Liver (tissue), 9 donors: ENCODE data around the gene PANK2. TPM values are rescaled to one million over a fixed set of nuclear protein-coding genes. Genes with fewer than 3 reads are reported as not detected.

Experiments
- DNase-seq: peaks from one replicate; pipeline ENCODE4 v3.0.0-alpha.2; 2017; ENCODE audit warnings: low spot score
- H3K27ac ChIP-seq, 2 donors: one replicate each; pipeline ENCODE4 v1.7.0; 2013; ENCODE audit warnings: inconsistent platforms in 2 of 2, low read length in 2 of 2, control low read depth in 1 of 2, low read depth in 1 of 2, mild to moderate bottlenecking in 1 of 2
- H3K27me3 ChIP-seq, 4 donors: one replicate each; pipeline versions ENCODE4 v1.6.1 to v1.7.0; 2013; ENCODE audit warnings: low read length in 3 of 4, inconsistent platforms in 1 of 4, mild to moderate bottlenecking in 1 of 4, moderate library complexity in 1 of 4; ENCODE audit not compliant: control insufficient read depth in 4 of 4, insufficient read depth in 4 of 4
- H3K36me3 ChIP-seq, 4 donors: one replicate each; pipeline versions ENCODE4 v1.6.1 to v1.7.0; 2013; ENCODE audit warnings: low read length in 3 of 4, mild to moderate bottlenecking in 3 of 4, low read depth in 1 of 4, moderate library complexity in 1 of 4; ENCODE audit not compliant: control insufficient read depth in 4 of 4, insufficient read depth in 3 of 4
- H3K4me1 ChIP-seq, 4 donors: one replicate each; pipeline versions ENCODE4 v1.6.1 to v1.7.0; 2013; ENCODE audit warnings: low read length in 3 of 4, mild to moderate bottlenecking in 3 of 4, moderate library complexity in 1 of 4; ENCODE audit not compliant: control insufficient read depth in 4 of 4, insufficient read depth in 4 of 4
- H3K4me3 ChIP-seq, 3 donors: one replicate each; pipeline versions ENCODE4 v1.6.1 to v1.7.0; 2013; ENCODE audit warnings: low read length in 3 of 3, control low read depth in 1 of 3, low read depth in 1 of 3, mild to moderate bottlenecking in 1 of 3
- H3K9ac ChIP-seq, 2 donors: one replicate each; pipeline ENCODE4 v1.7.0; 2013; ENCODE audit warnings: low read length in 2 of 2, mild to moderate bottlenecking in 2 of 2, moderate library complexity in 2 of 2, control low read depth in 1 of 2, low read depth in 1 of 2
- H3K9me3 ChIP-seq, 4 donors: one replicate each; pipeline versions ENCODE4 v1.6.1 to v1.7.0; 2013; ENCODE audit warnings: low read length in 3 of 4; ENCODE audit not compliant: control insufficient read depth in 4 of 4
- FOXA2 ChIP-seq: IDR thresholded peaks from 2 replicates; pipeline ENCODE4 v1.6.1; 2016; ENCODE audit warnings: antibody characterized with exemption
- HNF4A ChIP-seq, 2 donors: conservative IDR thresholded peaks; 2 replicates each; pipeline ENCODE4 v1.6.1; 2016; ENCODE audit warnings: antibody characterized with exemption in 2 of 2, mild to moderate bottlenecking in 2 of 2
- NR2F2 ChIP-seq: IDR thresholded peaks from 2 replicates; pipeline ENCODE4 v1.6.1; 2016; ENCODE audit warnings: antibody characterized with exemption
- RAD21 ChIP-seq, 2 donors: IDR thresholded peaks; 2 replicates each; pipeline ENCODE4 v1.6.1; 2016; ENCODE audit warnings: antibody characterized with exemption in 2 of 2, mild to moderate bottlenecking in 2 of 2
- REST ChIP-seq: IDR thresholded peaks from 2 replicates; pipeline ENCODE4 v1.6.1; 2016; ENCODE audit warnings: antibody characterized with exemption, mild to moderate bottlenecking
- SP1 ChIP-seq: IDR thresholded peaks from 2 replicates; pipeline ENCODE4 v1.6.1; 2018; ENCODE audit warnings: antibody characterized with exemption, mild to moderate bottlenecking
- TAF1 ChIP-seq: conservative IDR thresholded peaks from 2 replicates; pipeline ENCODE4 v1.6.1; 2016; ENCODE audit warnings: antibody characterized with exemption, mild to moderate bottlenecking
- YY1 ChIP-seq: IDR thresholded peaks from 2 replicates; pipeline ENCODE4 v1.6.1; 2016; ENCODE audit warnings: antibody characterized with exemption, mild to moderate bottlenecking
- ZBTB33 ChIP-seq: IDR thresholded peaks from 2 replicates; pipeline ENCODE4 v1.6.1; 2016; ENCODE audit warnings: antibody characterized with exemption
- WGBS: extraction: QIAGEN DNeasy Blood & Tissue Kit; methylation state at CpG from one replicate; pipeline ENCODE4 v1.1.7; 2013; 5-methylcytosine and 5-hydroxymethylcytosine counted together
- polyA plus RNA-seq, 2 donors: library from polyadenylated mRNA; stranded (reverse) in 1 of 2; unstranded in 1 of 2; fragments of 200-250 nt in 1 of 2; fragments of >200 nt in 1 of 2; fragmentation: Nextera tagmentation in 1 of 2; extraction: Ambion mirVana in 1 of 2; gene quantifications; one replicate each; pipeline versions ENCODE4 v1.2.1 to v1.2.3, GENCODE V29; 2013 to 2015
- total RNA-seq, 2 donors: library from RNA; depleted of rRNA; stranded (reverse); fragments of >200 nt; gene quantifications; one replicate each; pipeline ENCODE4 v1.2.3, GENCODE V29; 2014
- donor health status: healthy.
- donor health status: healthy.
- donor health status: healthy.
- donor health status: healthy.
- donor health status: healthy.

The PANK2 gene
- total and polyA plus RNA-seq, 4 donors, result 10.6 to 27.7 (median 15.9) TPM

GRCh38 chr20:3871550-3872265 lies 17.5 kb upstream of the PANK2 start (continued):
- no peak for TF ChIP-seq REST

- Histone ChIP-seq H3K9ac (no peak overlapping the region), H3K4me3 (no peak overlapping the region), H3K36me3 (peaks cover 0 to 28% (median 10%) of the 10 kb centered on the region in 4 donors), H3K9me3 (no peaks in the 10 kb centered on the region), H3K27me3 (no peaks in the 10 kb centered on the region), H3K4me1 (no peaks in the 10 kb centered on the region), H3K27ac (no peak overlapping the region)
- TF ChIP-seq RAD21 (IDR thresholded peaks at IDR 0.05), result no peak
- TF ChIP-seq REST, result no peak
- TF ChIP-seq YY1, result no peak
- TF ChIP-seq SP1, result no peak
- TF ChIP-seq NR2F2, result no peak
- no peak for TF ChIP-seq HNF4A (conservative IDR thresholded peaks at IDR 0.05)
- TF ChIP-seq FOXA2, result no peak
- TF ChIP-seq ZBTB33, result no peak
- 97% methylated on average over 5 of the region's 5 CpGs for WGBS
- DNase-seq, result no peak
Measured at GRCh38 chr20:3873507-3873906, 15.7 kb upstream of the PANK2 start.

- no peaks in the 10 kb centered on the region for H3K27me3 ChIP-seq
- no peak overlapping the region for H3K4me3 ChIP-seq
- H3K4me1 ChIP-seq, result no peaks in the 10 kb centered on the region
- TF ChIP-seq REST, result no peak
- no peak for TF ChIP-seq FOXA2
- no peak for TF ChIP-seq TAF1
- TF ChIP-seq NR2F2, result peak; percentile 82
- no peak for TF ChIP-seq HNF4A (conservative IDR thresholded peaks at IDR 0.05)
- peaks cover 0 to 28% (median 10%) of the 10 kb centered on the region in 4 donors for H3K36me3 ChIP-seq
- H3K9ac ChIP-seq, result no peak overlapping the region
- no peak for DNase-seq
- H3K27ac ChIP-seq, result no peak overlapping the region
- WGBS, result 82% methylated on average over 3 of the region's 3 CpGs
- H3K9me3 ChIP-seq, result no peaks in the 10 kb centered on the region
Measured at GRCh38 chr20:3874194-3874844, 14.9 kb upstream of the PANK2 start.
